Stimulated activated CD4-positive, alpha-beta T cell treated with anti-CD3 and anti-CD28 coated beads, Interleukin-15, amount 100 ng/mL, for 48 hours (primary cell): ENCODE measurements around the gene HAPLN2.
A peak's percentile ranks its signal among the peaks of the same experiment; 100 is the strongest.
"Not testable (repeated sequence)": the region's sequence is repeated elsewhere in the genome, so short reads cannot be mapped to it uniquely, and the experiment has no call there.

Source experiments
- DNase-seq, 2 donors: peaks; one replicate each; pipeline ENCODE4 v3.0.0-alpha.2; 2020; ENCODE audit warnings: low read depth in 2 of 2

Gene HAPLN2

DNA sequence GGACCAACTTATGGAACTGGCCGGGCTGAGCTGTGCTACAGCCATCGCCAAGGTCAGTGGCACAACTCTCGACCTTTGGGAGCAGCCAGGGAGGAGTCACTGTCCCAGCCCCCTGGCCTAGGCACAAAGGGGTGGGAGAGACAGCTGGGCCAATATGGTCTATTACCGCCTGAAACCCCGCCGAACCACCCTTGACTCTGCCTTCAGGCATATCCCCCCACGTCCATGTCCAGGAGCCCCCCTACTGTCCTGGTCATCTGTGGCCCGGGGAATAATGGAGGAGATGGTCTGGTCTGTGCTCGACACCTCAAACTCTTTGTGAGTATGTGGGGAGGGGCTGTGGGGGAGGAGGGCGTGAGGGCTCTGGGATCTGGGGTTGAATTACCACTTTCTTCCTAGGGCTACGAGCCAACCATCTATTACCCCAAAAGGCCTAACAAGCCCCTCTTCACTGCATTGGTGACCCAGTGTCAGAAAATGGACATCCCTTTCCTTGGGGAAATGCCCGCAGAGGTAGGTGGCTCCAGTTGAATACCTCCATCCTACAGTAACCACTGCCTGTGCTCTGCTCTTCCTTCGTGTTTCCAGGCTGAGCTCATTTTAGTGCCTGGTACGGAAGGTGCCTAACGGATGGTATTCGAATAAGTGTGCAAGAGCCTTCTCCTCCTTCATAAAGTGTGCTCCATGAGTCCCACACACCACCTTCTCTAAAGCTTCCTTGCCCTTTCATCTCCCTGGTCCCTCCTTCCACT, 26.9 kb upstream of the HAPLN2 start:
- no peak for DNase-seq

DNA sequence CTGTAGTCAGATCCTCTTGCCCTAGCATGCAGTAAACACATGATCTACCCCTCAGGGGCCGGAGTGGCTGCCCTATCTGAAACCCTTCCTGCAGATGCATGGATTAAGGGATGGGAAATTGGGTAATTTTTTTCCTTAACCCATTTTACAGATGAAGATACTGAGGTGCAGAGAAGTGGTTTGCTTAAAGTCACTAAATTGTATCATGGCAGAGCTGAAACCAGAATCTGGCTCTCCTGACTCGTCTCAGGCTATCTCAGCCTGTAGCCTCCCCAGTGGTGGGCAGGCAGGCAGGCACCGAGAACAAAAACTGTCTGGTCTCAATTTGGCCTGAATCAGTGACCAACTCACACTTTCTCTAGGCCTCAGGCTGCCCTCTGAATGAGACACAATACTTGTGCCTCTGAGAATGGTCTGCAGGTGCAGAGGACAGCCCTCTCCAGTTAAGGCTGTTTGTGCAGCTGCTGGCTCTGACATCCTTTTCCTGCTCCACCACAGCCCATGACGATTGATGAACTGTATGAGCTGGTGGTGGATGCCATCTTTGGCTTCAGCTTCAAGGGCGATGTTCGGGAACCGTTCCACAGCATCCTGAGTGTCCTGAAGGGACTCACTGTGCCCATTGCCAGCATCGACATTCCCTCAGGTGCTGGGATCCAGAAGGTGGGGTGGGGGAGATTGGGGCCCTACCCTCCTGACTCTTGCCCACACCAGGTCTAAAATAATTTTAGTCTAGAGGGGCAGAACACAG, 26.1 kb upstream of the HAPLN2 start:
- DNase-seq: no peak

DNA sequence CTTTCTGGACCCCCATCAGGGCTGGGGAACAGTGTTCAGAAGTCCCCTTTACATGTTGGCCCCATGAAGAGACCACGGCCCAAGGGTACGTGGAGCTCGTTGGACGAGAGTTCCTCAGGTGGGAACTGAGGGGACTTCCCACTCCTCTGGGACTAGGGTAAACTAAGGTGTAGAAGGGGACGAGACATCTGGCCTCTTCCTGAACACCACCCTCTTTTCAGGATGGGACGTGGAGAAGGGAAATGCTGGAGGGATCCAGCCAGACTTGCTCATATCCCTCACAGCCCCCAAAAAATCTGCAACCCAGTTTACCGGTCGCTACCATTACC, 25.6 kb upstream of the HAPLN2 start:
- no peak for DNase-seq

DNA sequence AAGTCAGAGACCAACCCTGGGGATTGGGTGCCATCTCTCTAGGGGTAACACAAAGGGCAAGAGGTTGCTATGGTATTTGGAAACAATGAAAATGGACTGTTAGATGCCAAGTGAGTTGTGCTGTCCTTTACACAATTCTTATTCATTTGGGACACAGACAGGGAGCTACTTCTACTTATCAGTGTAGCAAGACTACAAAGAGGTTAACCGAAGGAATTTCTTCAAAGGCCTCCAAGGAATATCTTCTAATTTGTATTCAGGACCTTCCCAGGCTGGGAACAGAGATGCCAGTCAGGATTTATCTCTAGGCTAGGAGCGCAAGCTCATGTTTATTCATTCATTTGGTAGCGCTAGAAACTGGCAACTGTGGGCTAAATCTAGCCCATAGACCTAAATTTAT, 25.0 kb upstream of the HAPLN2 start:
- no peak for DNase-seq

DNA sequence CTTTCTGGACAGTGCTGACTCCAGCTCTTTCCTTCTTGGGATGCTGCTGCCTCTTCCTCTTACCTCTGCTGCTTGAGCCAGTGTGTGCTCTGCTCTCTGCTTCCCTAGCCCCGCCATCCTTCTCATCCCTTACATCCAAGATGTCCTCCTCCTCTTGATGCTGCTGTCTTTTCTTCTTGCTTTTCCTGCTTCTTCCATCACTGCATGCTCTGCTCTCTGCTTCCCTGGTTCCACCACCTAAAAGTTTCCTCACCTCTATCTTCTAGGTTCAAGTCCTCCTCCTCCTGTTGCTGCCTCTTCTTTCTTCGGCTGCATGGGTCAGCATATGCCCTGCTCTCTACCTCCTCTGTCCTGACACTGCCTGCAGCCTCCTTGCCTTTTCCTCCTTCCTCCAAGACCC, 24.2 kb upstream of the HAPLN2 start:
- no peak for DNase-seq

DNA sequence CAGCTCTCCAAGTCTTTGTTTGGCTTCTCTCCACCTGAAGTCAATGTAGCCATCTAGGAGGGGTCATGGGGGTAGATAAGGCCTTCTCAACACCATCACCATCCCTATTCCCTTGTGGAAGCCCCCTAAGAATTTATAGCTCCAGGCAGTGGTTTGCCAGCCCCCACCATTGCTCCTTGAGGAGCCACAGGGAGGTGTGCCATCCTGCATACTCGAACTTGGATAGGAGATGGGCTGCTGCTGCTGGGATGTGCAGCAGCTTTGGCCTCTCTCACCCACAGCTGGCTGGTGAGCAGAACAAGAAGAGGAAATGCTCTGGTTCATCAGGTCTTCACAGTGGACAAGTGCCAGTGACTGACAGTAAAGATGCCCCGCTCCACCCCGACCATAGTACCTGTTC, 22.8 kb upstream of the HAPLN2 start:
- no peak for DNase-seq

DNA sequence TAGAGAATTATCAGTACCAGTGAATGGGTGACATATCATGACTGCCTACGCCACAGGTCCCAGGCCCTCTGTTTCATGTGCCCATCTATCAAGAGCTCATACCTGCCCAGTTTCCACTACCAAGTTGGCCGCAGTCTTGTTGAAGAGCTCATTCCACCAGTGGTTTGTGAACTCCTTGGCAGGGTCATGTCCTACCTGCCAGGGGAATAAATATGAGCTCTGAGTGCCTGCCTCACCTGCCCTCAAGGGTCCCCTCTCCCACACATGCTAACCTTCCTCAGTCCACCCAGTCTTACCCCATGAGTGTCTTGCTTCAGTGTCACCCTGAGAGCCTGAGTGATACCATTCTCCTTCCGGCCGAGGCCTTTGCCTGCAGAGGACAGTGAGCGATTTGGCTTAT, 21.1 kb upstream of the HAPLN2 start:
- no peak for DNase-seq

DNA sequence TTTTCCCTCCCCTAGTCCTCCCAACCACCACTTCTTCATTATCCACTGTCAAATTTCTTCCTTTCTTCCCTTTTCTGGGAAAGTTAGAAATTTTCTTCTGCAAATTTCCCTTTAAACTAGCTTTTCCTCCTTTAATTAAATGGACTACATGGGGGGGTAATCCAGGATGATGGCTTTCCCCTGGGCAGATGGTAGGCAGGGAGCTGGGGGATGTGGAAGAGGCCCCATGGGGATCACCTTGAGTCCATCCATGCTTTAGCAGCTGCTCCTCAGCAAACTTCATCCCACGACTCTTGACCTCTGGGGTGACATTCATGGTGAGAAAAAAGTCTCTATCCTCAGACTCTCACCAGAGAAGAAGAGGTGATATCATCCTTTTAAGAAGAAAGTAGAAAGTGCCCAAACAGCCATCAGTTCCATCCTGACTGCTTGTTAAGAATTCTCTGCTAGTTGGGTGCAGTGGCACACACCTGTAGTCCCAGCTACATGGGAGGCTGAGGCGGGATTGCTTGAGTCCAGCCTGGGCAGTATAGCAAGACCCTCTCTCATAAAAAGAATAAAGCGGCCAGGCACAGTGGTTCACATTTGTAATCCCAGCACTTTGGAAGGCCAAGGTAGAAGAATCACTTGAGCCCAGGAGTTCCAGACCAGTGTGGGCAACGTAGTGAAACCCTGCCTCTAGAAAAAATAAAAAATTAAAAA, 20.3 kb upstream of the HAPLN2 start:
- DNase-seq: no peak

DNA sequence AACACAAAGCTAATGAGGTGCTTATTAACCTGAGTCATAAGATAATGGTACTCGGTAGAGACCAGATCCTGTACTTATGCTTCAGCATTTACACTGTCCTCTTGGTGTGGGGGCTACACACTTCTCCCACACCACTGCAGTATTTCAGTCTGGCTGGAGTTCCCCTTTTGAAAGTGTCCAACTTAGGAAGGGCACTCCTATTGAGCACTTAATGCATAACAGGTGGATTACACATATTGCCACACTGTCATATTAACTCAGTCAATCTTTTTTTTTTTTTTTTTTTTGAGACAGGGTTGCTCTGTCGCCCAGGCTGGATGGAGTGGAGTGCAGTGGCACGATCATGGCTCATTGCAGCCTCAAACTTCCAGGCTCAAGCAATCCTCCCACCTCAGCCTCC, 19.4 kb upstream of the HAPLN2 start:
- no peak for DNase-seq

DNA sequence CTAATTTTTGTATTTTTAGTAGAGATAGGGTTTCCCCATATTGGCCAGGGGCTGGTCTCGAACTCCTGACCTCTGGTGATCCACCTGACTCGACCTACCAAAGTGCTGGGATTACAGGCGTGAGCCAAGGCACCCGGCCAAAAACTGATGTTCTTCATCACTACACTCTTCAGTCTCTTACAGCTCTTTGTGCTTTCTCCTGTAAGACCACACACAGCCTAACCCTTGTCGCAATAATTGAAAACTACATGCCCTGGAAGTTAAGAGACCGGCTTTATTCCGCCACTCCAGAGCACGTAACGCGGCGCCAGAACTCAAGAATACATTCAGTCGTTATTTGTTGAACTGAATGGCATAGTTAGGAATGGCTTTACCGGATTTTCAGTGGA, 18.5 kb upstream of the HAPLN2 start:
- DNase-seq: no peak

DNA sequence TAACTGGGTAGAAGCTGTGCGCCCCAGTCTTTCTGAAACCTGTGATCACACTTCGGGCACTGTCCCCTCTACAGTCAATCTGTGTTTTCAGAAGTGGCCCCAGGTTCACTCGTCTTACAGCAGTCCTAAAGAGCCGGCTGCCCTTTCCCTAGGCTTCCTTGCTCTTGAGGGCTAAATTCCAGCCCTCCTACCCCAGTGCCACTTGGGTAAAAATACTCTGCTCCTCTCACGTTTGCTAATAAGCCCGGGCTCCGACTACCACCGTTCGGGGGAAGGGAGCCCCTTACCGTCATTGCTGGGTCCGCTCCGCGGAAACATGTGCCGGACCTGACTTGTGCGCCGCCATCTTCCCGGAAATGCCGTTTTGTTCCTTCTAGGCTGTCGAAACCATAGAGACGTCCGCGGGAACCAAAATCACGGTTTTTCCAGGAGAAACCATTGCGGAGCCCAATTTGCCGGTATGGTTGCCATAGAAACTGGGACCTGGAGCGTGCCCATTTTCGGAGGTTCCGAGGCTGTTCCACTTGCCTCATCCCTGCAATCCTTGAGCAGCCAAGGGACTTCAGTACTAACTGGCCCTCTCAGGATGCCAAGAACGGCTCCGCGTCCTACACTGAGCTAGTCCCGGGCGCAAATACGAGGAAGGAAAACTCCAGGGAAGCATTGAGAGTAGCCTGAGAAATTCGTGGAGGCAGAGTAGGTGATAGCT, 17.9 kb upstream of the HAPLN2 start, which contains the start of gene GPATCH4:
GPATCH4 (minus strand) TSS at position 358 of the 709 bp plus-strand sequence.
- DNase-seq: peak; percentile 58 to 63

DNA sequence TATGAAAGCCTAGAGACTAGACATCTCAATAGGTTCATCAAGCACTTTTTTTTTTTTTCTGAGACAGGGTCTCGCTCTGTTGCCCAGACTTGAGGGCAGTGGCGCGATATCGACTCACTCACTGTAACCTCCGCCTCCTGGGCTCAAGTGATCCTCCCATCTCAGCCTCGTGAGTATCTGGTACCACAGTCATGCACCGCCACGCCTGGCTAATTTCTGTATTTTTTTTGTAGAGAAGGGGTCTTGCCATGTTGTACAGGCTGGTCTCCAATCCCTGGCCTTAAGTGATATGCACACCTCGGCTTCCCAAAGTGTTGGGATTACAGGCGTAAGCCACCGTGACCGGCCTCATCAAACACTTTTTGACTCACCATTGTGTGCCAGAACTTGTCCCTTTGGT, 17.3 kb upstream of the HAPLN2 start:
- no peak for DNase-seq

DNA sequence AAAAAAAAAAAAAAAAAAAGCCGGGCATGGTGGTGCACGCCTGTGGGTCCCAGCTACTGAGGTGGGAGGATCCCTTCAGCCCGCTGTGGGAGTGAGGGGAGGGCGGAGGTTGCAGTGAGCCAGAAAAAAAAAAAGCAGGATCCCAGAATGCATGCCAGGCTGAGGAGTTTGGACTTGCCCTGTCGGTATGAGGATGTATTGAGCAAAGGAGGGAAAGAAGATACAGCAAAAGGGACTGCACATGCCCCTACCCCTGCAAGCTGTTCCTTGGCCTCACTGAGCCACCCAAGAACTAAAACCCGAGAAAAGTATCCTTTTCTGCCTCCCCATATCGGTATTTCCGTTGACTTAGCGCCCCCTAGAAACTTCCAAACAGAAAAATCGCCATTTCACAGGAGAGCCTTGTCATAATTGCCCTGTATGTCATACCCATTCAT, 16.6 kb upstream of the HAPLN2 start:
- DNase-seq: no peak

DNA sequence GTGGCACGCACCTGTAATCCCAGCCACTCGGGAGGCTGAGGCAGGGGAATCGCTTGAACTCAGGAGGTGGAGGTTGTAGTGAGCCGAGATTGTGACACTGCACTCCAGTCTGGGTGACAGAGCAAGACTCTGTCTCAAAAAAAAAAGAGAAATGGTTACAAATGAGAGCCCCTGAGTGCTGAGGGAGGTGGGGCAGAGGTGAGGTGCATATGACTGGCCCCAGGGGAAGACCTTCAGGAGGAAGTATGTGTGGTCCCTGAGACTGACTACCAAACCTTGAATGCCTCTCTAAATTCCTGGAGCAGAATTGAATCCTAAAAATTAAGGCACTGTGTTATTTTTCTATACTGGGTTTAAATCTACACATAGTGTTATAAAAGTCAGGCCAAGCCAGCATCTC, 11.9 kb upstream of the HAPLN2 start:
- DNase-seq: not testable (repeated sequence)

DNA sequence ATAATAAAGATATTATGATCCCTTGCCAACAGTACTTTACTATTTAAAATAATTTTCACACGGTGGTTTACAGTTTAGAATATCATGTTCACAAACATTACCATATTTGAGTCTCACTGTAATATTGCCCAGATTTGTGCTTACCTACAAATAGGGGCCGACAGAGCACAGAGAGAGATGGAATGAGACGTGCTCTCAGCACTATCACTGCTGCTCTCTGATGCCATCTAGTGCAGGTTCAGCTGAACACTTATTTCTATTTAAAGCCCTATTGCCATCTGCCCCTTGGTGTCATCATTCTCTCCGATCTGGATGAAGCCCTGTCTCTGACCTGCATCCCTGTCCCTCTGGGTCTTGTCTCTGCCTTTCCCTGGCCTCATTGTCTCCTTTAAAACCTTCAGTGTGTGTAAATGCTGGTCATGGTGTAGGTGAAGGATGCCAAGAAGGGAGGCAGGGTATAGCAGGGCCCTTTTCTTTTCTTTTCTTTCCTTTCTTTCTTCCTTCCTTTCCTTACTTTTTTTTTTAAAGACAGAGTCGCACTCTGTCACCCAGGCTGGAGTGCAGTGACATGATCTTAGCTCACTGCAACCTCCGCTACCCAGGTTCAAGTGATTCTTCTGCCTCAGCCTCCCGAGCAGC, 11.1 kb upstream of the HAPLN2 start:
- peak in 1 of 2 donors; percentile 58 for DNase-seq

DNA sequence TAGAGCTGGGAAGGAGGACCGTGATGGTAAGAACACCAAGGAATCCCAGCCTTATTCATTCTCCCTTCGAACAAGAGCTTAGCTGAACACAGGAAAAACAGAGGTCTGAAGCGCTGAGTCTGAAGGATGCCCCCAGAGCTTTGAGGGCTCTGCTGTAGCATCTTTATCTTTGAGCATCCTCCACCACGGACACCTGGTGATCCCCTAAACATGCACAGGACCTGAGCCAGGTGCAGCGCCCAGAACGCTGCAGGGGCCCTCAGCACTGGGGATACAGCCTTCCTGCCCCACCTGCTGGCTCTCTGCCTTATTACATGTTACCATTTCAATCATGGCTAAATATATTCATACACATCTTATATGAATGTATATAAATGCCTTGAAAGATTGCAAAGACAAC, 10.2 kb upstream of the HAPLN2 start:
- peak in 1 of 2 donors; percentile 41 for DNase-seq

DNA sequence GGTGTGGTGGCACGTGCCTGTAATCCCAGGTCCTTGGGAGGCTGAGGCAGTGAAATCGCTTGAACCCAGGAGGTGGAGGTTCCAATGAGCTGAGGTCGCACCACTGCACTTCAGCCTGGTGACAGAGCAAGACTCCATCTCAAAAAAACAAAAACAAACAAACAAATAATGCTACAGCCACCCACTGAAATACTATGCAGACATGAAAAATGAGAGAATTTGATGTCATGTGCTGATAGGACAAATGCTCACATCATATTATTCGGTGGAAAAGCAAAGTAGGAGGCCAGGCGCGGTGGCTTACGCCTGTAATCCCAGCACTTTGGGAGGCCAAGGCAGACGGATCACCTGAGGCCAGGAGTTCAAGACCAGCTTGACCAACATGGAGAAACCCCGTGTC, 9.1 kb upstream of the HAPLN2 start:
- not testable (repeated sequence) for DNase-seq

DNA sequence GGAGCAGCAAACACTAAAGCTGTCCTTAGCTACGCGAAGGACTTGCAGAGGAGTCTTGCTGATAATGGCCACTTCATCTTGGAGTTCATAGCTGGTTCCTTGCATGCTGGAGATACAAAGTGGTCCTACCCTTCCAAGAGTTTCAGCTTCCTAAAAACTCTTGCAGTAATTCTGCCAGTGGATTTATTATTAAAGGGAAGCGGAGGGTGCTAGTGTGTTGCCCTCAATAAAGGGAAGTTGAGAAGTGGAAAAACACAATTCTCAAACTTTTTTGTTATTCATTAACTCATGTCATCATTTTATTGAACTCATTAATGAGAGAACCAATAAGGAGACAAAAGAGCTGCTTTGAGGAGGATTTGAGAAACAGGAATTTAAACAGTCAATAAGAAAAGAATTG, 6.5 kb upstream of the HAPLN2 start:
- DNase-seq: no peak

DNA sequence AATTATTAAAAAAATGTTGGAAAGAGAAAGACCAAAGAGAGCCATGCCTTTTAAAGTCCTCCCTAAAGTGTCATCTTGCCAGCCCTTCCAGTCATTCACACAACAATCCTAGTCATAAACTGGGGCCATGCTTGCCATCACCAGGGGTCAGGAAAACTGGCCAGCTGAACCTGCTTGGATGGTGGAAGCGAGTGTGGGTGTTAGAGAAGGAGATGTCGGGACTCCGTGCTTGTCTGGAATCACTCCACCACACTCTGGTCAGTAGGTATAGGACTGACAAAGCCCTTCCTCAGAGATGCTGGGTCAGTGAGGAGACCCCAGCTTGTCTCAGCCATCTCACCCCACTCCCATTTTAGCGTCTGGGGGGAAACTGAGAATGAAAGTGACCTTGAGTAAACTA, 3.3 kb upstream of the HAPLN2 start:
- DNase-seq: no peak

DNA sequence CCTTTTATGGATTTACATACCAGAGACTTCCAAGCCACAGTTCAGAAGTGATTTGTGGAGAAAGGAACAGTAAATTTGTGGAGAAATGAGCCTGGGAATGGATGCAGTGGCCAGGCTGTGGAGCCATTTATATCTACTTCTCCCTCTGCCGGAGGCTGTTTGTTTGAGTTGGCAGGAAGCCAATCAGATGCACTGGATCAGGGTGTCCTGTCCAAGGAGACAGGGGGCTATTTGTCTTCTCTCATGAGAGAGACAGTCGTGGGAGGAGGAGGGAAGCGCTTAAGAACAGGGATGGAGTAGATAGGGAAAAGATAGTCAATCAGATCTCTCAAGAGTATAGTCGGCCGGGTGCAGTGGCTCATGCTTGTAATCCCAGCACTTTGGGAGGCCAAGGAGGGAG, 2.8 kb upstream of the HAPLN2 start:
- DNase-seq: no peak

DNA sequence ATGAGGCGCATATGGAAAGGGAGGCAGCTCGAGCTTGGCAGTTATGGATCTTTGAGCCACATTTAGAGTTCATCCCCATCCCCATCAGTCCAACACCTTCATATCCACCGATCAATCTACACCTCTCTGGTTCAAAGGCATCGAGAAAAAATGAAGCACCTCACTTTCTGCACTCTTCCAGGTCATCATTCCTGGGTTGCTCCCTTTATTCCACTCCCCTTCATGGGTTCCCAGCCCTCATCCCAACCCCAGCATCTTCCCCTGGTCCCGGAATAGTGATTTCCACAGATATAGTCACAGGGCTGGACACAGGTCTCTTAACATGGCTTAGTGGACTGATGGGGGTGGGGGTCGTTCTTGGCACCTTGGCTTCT, 354 bp downstream of the HAPLN2 start:
- no peak for DNase-seq
